IMR-90 (cell line): ENCODE measurements around the gene ARHGEF4. TPM values are rescaled to one million over a fixed set of nuclear protein-coding genes. Genes with fewer than 3 reads are reported as not detected.
A peak's percentile ranks its signal among the peaks of the same experiment; 100 is the strongest.

Experiments used
- ATAC-seq: fragments of 200-7000 bp; cut with Tn5 transposase; 2 replicates; pipeline ENCODE4 v1.9.1; 2020; ENCODE audit warnings: low read depth, mild to moderate bottlenecking, moderate library complexity
- BruUV-seq: library from RNA; stranded (reverse); fragments of 400-500 nt; replicated peaks from 2 replicates; lab custom pipeline; 2021; lab: Mats Ljungman, UMichigan
- CTCF ChIA-PET: fragments of 300-600 bp; formaldehyde crosslinking; extraction: SDS; loops from one replicate; lab custom pipeline; 2021; ENCODE audit warnings: antibody characterized with exemption; lab: Yijun Ruan, JAX
- POLR2A ChIA-PET: fragments of 300-600 bp; sonication (Branson Sonifier 250); formaldehyde crosslinking; loops from one replicate; lab custom pipeline; 2022; ENCODE audit warnings: antibody characterized with exemption; ENCODE audit not compliant: unreplicated experiment; lab: Charles Lee
- DNase-seq: peaks from one replicate; pipeline ENCODE4 v3.0.0; 2013
- H2AFZ ChIP-seq: replicated peaks from 2 replicates; pipeline ENCODE3; 2013; ENCODE audit warnings: low read length, mild to moderate bottlenecking; ENCODE audit not compliant: poor library complexity
- H2AK5ac ChIP-seq: 2 replicates; pipeline ENCODE4 v1.6.1; 2013; ENCODE audit warnings: low read depth, low read length, inconsistent platforms
- H2AK9ac ChIP-seq: replicated peaks from 2 replicates; pipeline ENCODE3; 2013; ENCODE audit warnings: mild to moderate bottlenecking, low read depth, low read length, moderate library complexity; ENCODE audit not compliant: poor library complexity
- H2BK120ac ChIP-seq: 2 replicates; pipeline ENCODE4 v1.6.1; 2013; ENCODE audit warnings: low read depth, low read length, inconsistent platforms
- H2BK15ac ChIP-seq: 3 replicates; pipeline ENCODE4 v1.6.1; 2013; ENCODE audit warnings: low read depth, low read length, inconsistent platforms
- H2BK20ac ChIP-seq: 2 replicates; pipeline ENCODE4 v1.6.1; 2013; ENCODE audit warnings: low read depth, mild to moderate bottlenecking, inconsistent platforms, low read length, moderate library complexity
- H2BK5ac ChIP-seq: 2 replicates; pipeline ENCODE4 v1.6.1; 2013; ENCODE audit warnings: mild to moderate bottlenecking, low read depth, low read length, inconsistent platforms; ENCODE audit not compliant: poor library complexity, severe bottlenecking
- H3K14ac ChIP-seq: replicated peaks from 2 replicates; pipeline ENCODE4 v1.6.1; 2013; ENCODE audit warnings: low read depth, low read length, inconsistent platforms
- H3K18ac ChIP-seq: 2 replicates; pipeline ENCODE4 v1.6.1; 2013; ENCODE audit warnings: low read depth, low read length, control low read depth
- H3K23ac ChIP-seq: 2 replicates; pipeline ENCODE4 v1.6.1; 2013; ENCODE audit warnings: low read depth, low read length, inconsistent platforms
- H3K27ac ChIP-seq: 2 replicates; pipeline ENCODE4 v1.5.1; 2013; ENCODE audit warnings: mild to moderate bottlenecking, control low read depth, low read length; ENCODE audit not compliant: insufficient read depth
- H3K27me3 ChIP-seq: 2 replicates; pipeline ENCODE4 v1.6.1; 2013; ENCODE audit warnings: low read length; ENCODE audit not compliant: control insufficient read depth, insufficient read depth
- H3K36me3 ChIP-seq: 2 replicates; pipeline ENCODE4 v1.6.1; 2013; ENCODE audit warnings: low read length, mixed read lengths; ENCODE audit not compliant: control insufficient read depth, insufficient read depth
- H3K4ac ChIP-seq: 2 replicates; pipeline ENCODE4 v1.6.1; 2013; ENCODE audit warnings: low read depth, low read length, inconsistent platforms
- H3K4me1 ChIP-seq: 2 replicates; pipeline ENCODE4 v1.6.1; 2013; ENCODE audit warnings: low read length, mixed read lengths; ENCODE audit not compliant: control insufficient read depth, insufficient read depth
- H3K4me2 ChIP-seq: 2 replicates; pipeline ENCODE4 v1.6.1; 2013; ENCODE audit warnings: low read depth, mild to moderate bottlenecking, control low read depth, low read length, moderate library complexity
- H3K4me3 ChIP-seq: 2 replicates; pipeline ENCODE4 v1.5.1; 2013; ENCODE audit warnings: low read depth, mild to moderate bottlenecking, control low read depth, low read length, moderate library complexity; ENCODE audit not compliant: insufficient read depth
- H3K56ac ChIP-seq: 2 replicates; pipeline ENCODE4 v1.6.1; 2013; ENCODE audit warnings: low read length, inconsistent platforms; ENCODE audit not compliant: insufficient read depth; ENCODE audit errors: extremely low read depth
- H3K79me1 ChIP-seq, 2 experiments: 2 replicates each; pipeline ENCODE4 v1.6.1; 2013; ENCODE audit warnings: low read length in 2 of 2, inconsistent platforms in 1 of 2, low read depth in 1 of 2
- H3K9ac ChIP-seq: 2 replicates; pipeline ENCODE4 v1.6.1; 2013; ENCODE audit warnings: low read depth, low read length, control low read depth
- H3K9me1 ChIP-seq: 2 replicates; pipeline ENCODE4 v1.6.1; 2013; ENCODE audit warnings: low read length, inconsistent platforms; ENCODE audit not compliant: insufficient read depth
- H3K9me3 ChIP-seq: 2 replicates; pipeline ENCODE4 v1.6.1; 2013; ENCODE audit warnings: low read length; ENCODE audit not compliant: control insufficient read depth, insufficient read depth
- H4K20me1 ChIP-seq: 2 replicates; pipeline ENCODE4 v1.6.1; 2013; ENCODE audit warnings: low read length, inconsistent platforms; ENCODE audit not compliant: insufficient read depth
- H4K5ac ChIP-seq: 2 replicates; pipeline ENCODE4 v1.6.1; 2013; ENCODE audit warnings: mild to moderate bottlenecking, low read depth, low read length, control low read depth
- H4K8ac ChIP-seq, 2 experiments: 2 replicates each; pipeline ENCODE4 v1.6.1; 2013; ENCODE audit warnings: low read depth in 2 of 2, low read length in 2 of 2, control low read depth in 1 of 2, inconsistent platforms in 1 of 2
- H4K91ac ChIP-seq: 2 replicates; pipeline ENCODE4 v1.6.1; 2013; ENCODE audit warnings: low read depth, low read length, inconsistent platforms; ENCODE audit not compliant: insufficient read depth
- CHD1 ChIP-seq: IDR thresholded peaks from 2 replicates; pipeline ENCODE4 v1.6.1; 2012; ENCODE audit warnings: low read depth, low read length, improper control_type of control experiment
- FOS ChIP-seq: fragments of 150-350 bp; IDR thresholded peaks from 2 replicates; pipeline ENCODE4 v1.6.1; 2016; ENCODE audit warnings: low read depth, low read length
- MXI1 ChIP-seq: IDR thresholded peaks from 2 replicates; pipeline ENCODE4 v1.6.1; 2012; ENCODE audit warnings: low read depth, mild to moderate bottlenecking, low read length, moderate library complexity, borderline replicate concordance
- WGBS, 2 experiments: methylation state at CpG; one replicate each; pipeline versions ENCODE4 v1.1.5 to v1.1.7; 2013; ENCODE audit warnings: missing lambda C conversion rate in 2 of 2; ENCODE audit not compliant: insufficient read length in 1 of 2; ENCODE audit errors: extremely low coverage in 2 of 2; 5-methylcytosine and 5-hydroxymethylcytosine counted together
- dilution Hi-C: fragments of 300-500 bp; cut with HindIII; formaldehyde crosslinking; loops from one replicate; pipeline ENCODE4 v1.14.3; 2018; ENCODE audit warnings: low sequenced_read_pairs; ENCODE audit not compliant: unreplicated experiment
- in situ Hi-C: fragments of 300-500 bp; cut with MboI; formaldehyde crosslinking; loops from 3 replicates; pipeline ENCODE4 v1.14.3; 2019; ENCODE audit warnings: low sequenced_read_pairs, inconsistent platforms, mixed read lengths
- intact Hi-C: fragments of 100-400 bp; cut with micrococcal nuclease; formaldehyde crosslinking; loops from 2 replicates; pipeline ENCODE4 v1.10.0; 2022
- polyA plus RNA-seq, 3 experiments: library from polyadenylated mRNA; depleted of rRNA; stranded (reverse); fragments of >200 nt; gene quantifications; 2 replicates each; pipeline ENCODE4 v1.2.3, GENCODE V29; 2012; ENCODE audit warnings: low replicate concordance in 1 of 3
- total RNA-seq: library from RNA; depleted of rRNA; stranded (reverse); fragments of >200 nt; gene quantifications from 2 replicates; pipeline ENCODE4 v1.2.3, GENCODE V29; 2012
- TF ChIP-seq, protein P1 (sequence below): fragments of 150-350 bp; IDR thresholded peaks from 2 replicates; pipeline ENCODE4 v1.6.1; 2017; ENCODE audit warnings: mild to moderate bottlenecking, antibody characterized with exemption, low read length, low read depth

The ARHGEF4 gene
- total and polyA plus RNA-seq, 2 of the 4 experiments (the other 2 are of a cell fraction): 2.7 to 5.0 TPM

DNA sequence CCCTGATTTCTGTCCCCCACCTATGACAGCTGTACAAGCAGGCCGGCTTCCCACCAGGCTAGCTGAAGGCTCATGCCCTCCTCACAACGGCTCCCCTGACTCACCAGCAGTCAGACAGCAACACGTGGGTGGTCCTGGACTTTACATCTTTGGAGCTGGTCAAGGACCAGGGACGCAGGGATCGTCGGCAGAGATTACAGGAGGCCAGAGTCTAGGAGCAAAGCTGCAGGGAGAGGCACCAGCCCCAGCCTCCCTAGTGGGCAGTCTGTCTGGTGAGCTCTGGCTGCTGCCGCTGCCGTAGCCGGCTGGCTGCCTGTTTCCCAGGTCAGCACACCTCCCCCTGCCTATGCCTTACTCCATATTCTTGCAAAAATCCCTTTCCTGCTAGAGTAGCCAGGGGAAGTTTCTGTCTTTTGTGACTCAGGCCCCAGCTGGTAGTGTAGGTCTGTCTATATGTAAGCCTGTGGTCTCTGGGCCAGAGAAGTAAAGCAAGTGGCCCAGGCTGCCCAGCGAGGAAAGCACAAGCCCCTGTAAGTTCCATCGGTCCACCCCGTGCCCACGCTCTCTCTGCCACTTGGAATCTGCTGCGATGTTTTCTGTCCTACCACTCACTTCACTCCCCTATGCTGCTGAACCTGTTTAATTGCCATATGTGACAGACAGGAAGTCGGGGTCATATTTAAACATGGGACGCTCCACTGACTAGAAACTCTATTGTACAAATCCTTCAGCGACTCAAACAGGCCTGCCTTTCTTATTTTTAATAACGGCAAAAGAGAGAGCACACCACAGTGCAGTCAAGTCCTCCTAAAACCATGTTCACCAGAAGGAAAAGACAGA is 2.4 kb upstream of the ARHGEF4 start:
- intact Hi-C loops (no loop called here), in situ Hi-C loops (no loop called here), dilution Hi-C loops (no loop called here)
- H2AFZ ChIP-seq: peak overlapping the region; percentile 57
- BruUV-seq: no TSS peak
- H3K9me3 ChIP-seq: no peaks in the 10 kb centered on the region
- no peaks in the 10 kb centered on the region for H4K20me1 ChIP-seq
- peak; percentile 28; the same call in 1 of the 2 replicates for ATAC-seq
- no peak overlapping the region for H3K14ac ChIP-seq
- no peak overlapping the region for H2BK5ac ChIP-seq
- no peaks in the 10 kb centered on the region for H3K79me1 ChIP-seq
- H3K56ac ChIP-seq: no peak overlapping the region
- H3K23ac ChIP-seq: no peak overlapping the region
- POLR2A ChIA-PET: no interaction called here
- peak overlapping the region; percentile 9 for H2AK9ac ChIP-seq
- no peak overlapping the region for H3K18ac ChIP-seq
- no peak overlapping the region for H2BK120ac ChIP-seq
- no peak overlapping the region for H3K27ac ChIP-seq
- no peak overlapping the region for H3K4me2 ChIP-seq
- H3K27me3 ChIP-seq: peaks cover 23% of the 10 kb centered on the region
- no peak overlapping the region for H4K91ac ChIP-seq
- no peak overlapping the region for H2BK15ac ChIP-seq
- no peak overlapping the region for H3K4ac ChIP-seq
- H4K8ac ChIP-seq: no peak overlapping the region
- peak; percentile 72 for DNase-seq
- CTCF ChIA-PET: interaction anchor here (1.8 kb wide), 1 partner anchor 37 kb away, joined by 4 read pairs; no protein-coding TSS in a partner anchor
- TF ChIP-seq, protein P1, sequence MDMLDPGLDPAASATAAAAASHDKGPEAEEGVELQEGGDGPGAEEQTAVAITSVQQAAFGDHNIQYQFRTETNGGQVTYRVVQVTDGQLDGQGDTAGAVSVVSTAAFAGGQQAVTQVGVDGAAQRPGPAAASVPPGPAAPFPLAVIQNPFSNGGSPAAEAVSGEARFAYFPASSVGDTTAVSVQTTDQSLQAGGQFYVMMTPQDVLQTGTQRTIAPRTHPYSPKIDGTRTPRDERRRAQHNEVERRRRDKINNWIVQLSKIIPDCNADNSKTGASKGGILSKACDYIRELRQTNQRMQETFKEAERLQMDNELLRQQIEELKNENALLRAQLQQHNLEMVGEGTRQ: peak; percentile 63
- TF ChIP-seq CHD1 (no peak), MXI1 (peak; percentile 49; the same call in 1 of the 2 replicates), FOS (no peak)
- H3K9me1 ChIP-seq: no peaks in the 10 kb centered on the region
- no peak overlapping the region for H3K9ac ChIP-seq
- WGBS, 2 experiments: 37% methylated on average over 9 of the region's 18 CpGs; no CpG with 5 or more reads in 1 of the 2 experiments
- H3K4me1 ChIP-seq: no peaks in the 10 kb centered on the region
- H4K5ac ChIP-seq: no peak overlapping the region
- H3K36me3 ChIP-seq: no peaks in the 10 kb centered on the region
- H2AK5ac ChIP-seq: no peak overlapping the region
- no peak overlapping the region for H3K4me3 ChIP-seq
- no peak overlapping the region for H2BK20ac ChIP-seq
